IPS-15b (cell line): ENCODE data around the gene MED15.
"Not testable (repeated sequence)": the region's sequence is repeated elsewhere in the genome, so short reads cannot be mapped to it uniquely, and the experiment has no call there.

Source experiments
- H3K27me3 ChIP-seq: one replicate; pipeline ENCODE4 v1.6.1; 2013; ENCODE audit warnings: low read length; ENCODE audit not compliant: control insufficient read depth, insufficient read depth
- H3K36me3 ChIP-seq: one replicate; pipeline ENCODE4 v1.6.1; 2013; ENCODE audit warnings: low read length; ENCODE audit not compliant: control insufficient read depth, insufficient read depth
- H3K4me1 ChIP-seq: one replicate; pipeline ENCODE4 v1.6.1; 2013; ENCODE audit warnings: mild to moderate bottlenecking, low read length; ENCODE audit not compliant: control insufficient read depth, insufficient read depth
- H3K4me3 ChIP-seq: one replicate; pipeline ENCODE4 v1.5.1; 2013; ENCODE audit warnings: low read depth, low read length
- H3K9ac ChIP-seq: one replicate; pipeline ENCODE4 v1.6.1; 2013; ENCODE audit warnings: low read depth, mild to moderate bottlenecking, low read length
- H3K9me3 ChIP-seq: one replicate; pipeline ENCODE4 v1.6.1; 2013; ENCODE audit warnings: mild to moderate bottlenecking, low read length; ENCODE audit not compliant: control insufficient read depth, insufficient read depth

MED15 gene

GRCh38 chr22:20611418-20611817 is 104.0 kb downstream of the MED15 start:
- H3K4me3 ChIP-seq: no peak overlapping the region
- no peaks in the 10 kb centered on the region for H3K36me3 ChIP-seq
- no peaks in the 10 kb centered on the region for H3K9me3 ChIP-seq
- no peak overlapping the region for H3K9ac ChIP-seq
- no peaks in the 10 kb centered on the region for H3K27me3 ChIP-seq
- H3K4me1 ChIP-seq: peaks cover 6% of the 10 kb centered on the region

- no peaks in the 10 kb centered on the region for H3K4me1 ChIP-seq
Measured at GRCh38 chr22:20613301-20613700, 105.9 kb downstream of the MED15 start.

GRCh38 chr22:20615021-20615420 is 107.6 kb downstream of the MED15 start:
- Histone ChIP-seq H3K9me3 (no peaks in the 10 kb centered on the region), H3K4me3 (no peak overlapping the region), H3K4me1 (no peaks in the 10 kb centered on the region), H3K27me3 (no peaks in the 10 kb centered on the region), H3K36me3 (no peaks in the 10 kb centered on the region), H3K9ac (no peak overlapping the region)

More at GRCh38 chr22:20613301-20613700, 105.9 kb downstream of the MED15 start:
- no peak overlapping the region for H3K9ac ChIP-seq
- no peaks in the 10 kb centered on the region for H3K27me3 ChIP-seq
- H3K9me3 ChIP-seq: no peaks in the 10 kb centered on the region
- H3K4me3 ChIP-seq: no peak overlapping the region
- no peaks in the 10 kb centered on the region for H3K36me3 ChIP-seq

- H3K27me3 ChIP-seq: no peaks in the 10 kb centered on the region
- no peaks in the 10 kb centered on the region for H3K4me1 ChIP-seq
- no peaks in the 10 kb centered on the region for H3K36me3 ChIP-seq
Measured at GRCh38 chr22:20615533-20616450, 108.4 kb downstream of the MED15 start.

GRCh38 chr22:20616451-20617043 is 109.1 kb downstream of the MED15 start:
- no peaks in the 10 kb centered on the region for H3K4me1 ChIP-seq
- no peak overlapping the region for H3K4me3 ChIP-seq
- H3K9me3 ChIP-seq: no peaks in the 10 kb centered on the region
- no peaks in the 10 kb centered on the region for H3K27me3 ChIP-seq
- no peaks in the 10 kb centered on the region for H3K36me3 ChIP-seq
- H3K9ac ChIP-seq: no peak overlapping the region

More at GRCh38 chr22:20615533-20616450, 108.4 kb downstream of the MED15 start:
- H3K4me3 ChIP-seq: no peak overlapping the region
- H3K9ac ChIP-seq: no peak overlapping the region
- no peaks in the 10 kb centered on the region for H3K9me3 ChIP-seq

- no peaks in the 10 kb centered on the region for H3K9me3 ChIP-seq
- H3K27me3 ChIP-seq: no peaks in the 10 kb centered on the region
- no peaks in the 10 kb centered on the region for H3K4me1 ChIP-seq
- H3K4me3 ChIP-seq: no peak overlapping the region
- no peaks in the 10 kb centered on the region for H3K36me3 ChIP-seq
- no peak overlapping the region for H3K9ac ChIP-seq
Measured at GRCh38 chr22:20618488-20618887, 111.1 kb downstream of the MED15 start.

GRCh38 chr22:20619045-20619892 is 111.9 kb downstream of the MED15 start:
- H3K9ac ChIP-seq: no peak overlapping the region
- H3K4me1 ChIP-seq: no peaks in the 10 kb centered on the region
- no peak overlapping the region for H3K4me3 ChIP-seq
- H3K27me3 ChIP-seq: no peaks in the 10 kb centered on the region
- H3K9me3 ChIP-seq: no peaks in the 10 kb centered on the region
- no peaks in the 10 kb centered on the region for H3K36me3 ChIP-seq

- H3K9ac ChIP-seq, H3K36me3 ChIP-seq, H3K27me3 ChIP-seq: not testable (repeated sequence)
Measured at GRCh38 chr22:20619893-20620194, 112.4 kb downstream of the MED15 start.

GRCh38 chr22:20621162-20621561 is 113.8 kb downstream of the MED15 start:
- H3K36me3 ChIP-seq: no peaks in the 10 kb centered on the region
- no peak overlapping the region for H3K4me3 ChIP-seq
- no peaks in the 10 kb centered on the region for H3K27me3 ChIP-seq
- no peak overlapping the region for H3K9ac ChIP-seq
- no peaks in the 10 kb centered on the region for H3K9me3 ChIP-seq
- H3K4me1 ChIP-seq: no peaks in the 10 kb centered on the region

More at GRCh38 chr22:20619893-20620194, 112.4 kb downstream of the MED15 start:
- H3K4me3 ChIP-seq, H3K9me3 ChIP-seq, H3K4me1 ChIP-seq: not testable (repeated sequence)

- no peak overlapping the region for H3K9ac ChIP-seq
- H3K4me1 ChIP-seq: no peaks in the 10 kb centered on the region
- no peaks in the 10 kb centered on the region for H3K36me3 ChIP-seq
- H3K9me3 ChIP-seq: no peaks in the 10 kb centered on the region
- no peaks in the 10 kb centered on the region for H3K27me3 ChIP-seq
- no peak overlapping the region for H3K4me3 ChIP-seq
Measured at GRCh38 chr22:20622650-20623339, 115.4 kb downstream of the MED15 start.

- H3K36me3 ChIP-seq: no peaks in the 10 kb centered on the region
- H3K4me1 ChIP-seq: no peaks in the 10 kb centered on the region
- H3K27me3 ChIP-seq: no peaks in the 10 kb centered on the region
- H3K9ac ChIP-seq: no peak overlapping the region
- H3K4me3 ChIP-seq: no peak overlapping the region
- H3K9me3 ChIP-seq: no peaks in the 10 kb centered on the region
Measured at GRCh38 chr22:20624161-20624616, 116.8 kb downstream of the MED15 start.
